Erythroblast (primary cell): ENCODE measurements around the gene ZDHHC13.

Experiments
- GATA1 ChIP-seq: IDR thresholded peaks from 2 replicates; pipeline ENCODE4 v1.6.1; 2011; ENCODE audit warnings: low read depth, mild to moderate bottlenecking, control low read depth, low read length, moderate library complexity
- POLR2A ChIP-seq: IDR thresholded peaks from 2 replicates; pipeline ENCODE4 v1.6.1; 2011; ENCODE audit warnings: mild to moderate bottlenecking, low read length

- TF ChIP-seq POLR2A: no peak
- TF ChIP-seq GATA1: no peak
These were observed 36.4 kb upstream of the ZDHHC13 start for GRCh38 chr11:19080579-19080993.
